ENCODE measurements around the gene TOX4. TPM values are rescaled to one million over a fixed set of nuclear protein-coding genes. Genes with fewer than 3 reads are reported as not detected.

TOX4 gene
- 37.1 and 39.7 TPM in 2 replicates for total RNA-seq

DNA sequence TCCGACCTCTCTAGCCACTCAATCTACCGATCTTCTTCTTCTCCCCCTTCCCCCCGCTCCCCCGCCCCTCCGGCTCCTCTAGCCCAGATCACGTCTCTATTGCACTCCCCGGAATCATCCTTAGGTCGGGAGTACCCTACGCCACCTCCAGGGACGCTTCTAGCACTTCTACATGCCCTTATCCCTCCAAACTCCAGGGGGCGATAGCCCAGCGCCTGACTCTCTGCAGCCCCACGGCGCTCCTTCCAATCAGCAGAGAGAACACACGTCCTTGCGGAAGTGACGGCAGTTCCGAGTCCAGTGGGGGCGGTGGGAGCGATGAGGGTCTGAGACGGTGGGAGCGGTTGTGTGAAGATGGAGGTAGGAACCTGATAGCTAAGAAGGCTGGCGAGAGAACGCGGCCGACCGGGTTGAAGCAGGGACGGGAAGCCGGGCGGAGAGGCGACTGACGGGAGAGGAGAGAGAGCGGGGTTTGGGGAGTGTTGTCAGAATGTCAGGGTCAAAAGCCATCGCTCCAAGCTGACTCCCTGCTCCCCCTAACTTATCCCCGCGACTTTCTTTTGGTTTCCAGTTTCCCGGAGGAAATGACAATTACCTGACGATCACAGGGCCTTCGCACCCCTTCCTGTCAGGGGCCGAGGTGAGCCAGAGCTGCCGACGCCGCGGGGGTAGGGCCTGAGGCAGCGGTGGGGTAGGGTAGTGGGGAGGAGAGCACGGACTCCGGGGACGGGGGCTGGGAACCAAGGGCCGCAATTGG is at the start of gene TOX4, which contains the start of gene RAB2B:
TSS of gene TOX4 (plus strand) at position 271 of the 757 bp plus-strand sequence. CDS start at position 355, 84 bp downstream.
TSS of gene RAB2B (minus strand) at position 35 of the 757 bp plus-strand sequence. CDS start 87 bp downstream, outside the sequence.

DNA sequence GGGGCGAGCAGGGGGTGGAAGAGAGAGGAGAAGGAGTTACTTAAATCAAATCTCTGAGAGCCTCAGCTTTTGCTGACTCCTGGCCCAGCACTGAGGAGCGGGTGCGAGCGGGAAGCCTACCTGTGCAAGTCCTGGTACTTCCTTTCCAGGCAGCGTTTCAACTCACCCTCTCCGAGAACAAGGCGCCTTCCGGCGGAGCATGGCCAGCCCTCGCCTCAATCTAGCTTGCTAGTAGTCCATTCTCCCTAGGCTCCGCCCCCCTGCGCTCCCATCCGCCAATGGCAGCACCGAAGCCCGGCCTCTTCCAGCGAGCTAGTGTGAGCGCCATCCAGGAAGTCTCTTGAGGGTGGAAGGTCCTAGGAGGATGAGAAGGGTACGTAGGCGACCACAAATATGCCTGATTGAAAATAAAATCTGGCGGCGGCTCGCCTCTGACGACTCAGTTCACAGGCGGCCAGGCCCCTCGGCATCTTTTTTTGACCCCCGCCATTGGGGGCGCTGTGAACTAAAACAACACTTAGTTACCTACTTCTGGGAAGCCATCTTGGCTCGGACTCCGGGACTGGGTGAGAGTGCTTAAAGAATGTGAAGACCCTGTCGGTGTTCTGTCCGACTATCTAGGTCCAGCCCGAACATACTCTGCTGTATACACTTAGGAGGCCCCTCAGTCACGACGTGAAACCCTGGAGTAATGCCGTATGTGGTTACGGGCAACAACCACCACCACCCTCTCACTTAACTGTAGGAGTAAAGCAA is 20.9 kb upstream of the TOX4 start, which contains the start of gene CHD8:
TSS of gene CHD8 (minus strand) at position 212 of the 756 bp plus-strand sequence. CDS start 24,480 bp downstream, outside the sequence.

DNA sequence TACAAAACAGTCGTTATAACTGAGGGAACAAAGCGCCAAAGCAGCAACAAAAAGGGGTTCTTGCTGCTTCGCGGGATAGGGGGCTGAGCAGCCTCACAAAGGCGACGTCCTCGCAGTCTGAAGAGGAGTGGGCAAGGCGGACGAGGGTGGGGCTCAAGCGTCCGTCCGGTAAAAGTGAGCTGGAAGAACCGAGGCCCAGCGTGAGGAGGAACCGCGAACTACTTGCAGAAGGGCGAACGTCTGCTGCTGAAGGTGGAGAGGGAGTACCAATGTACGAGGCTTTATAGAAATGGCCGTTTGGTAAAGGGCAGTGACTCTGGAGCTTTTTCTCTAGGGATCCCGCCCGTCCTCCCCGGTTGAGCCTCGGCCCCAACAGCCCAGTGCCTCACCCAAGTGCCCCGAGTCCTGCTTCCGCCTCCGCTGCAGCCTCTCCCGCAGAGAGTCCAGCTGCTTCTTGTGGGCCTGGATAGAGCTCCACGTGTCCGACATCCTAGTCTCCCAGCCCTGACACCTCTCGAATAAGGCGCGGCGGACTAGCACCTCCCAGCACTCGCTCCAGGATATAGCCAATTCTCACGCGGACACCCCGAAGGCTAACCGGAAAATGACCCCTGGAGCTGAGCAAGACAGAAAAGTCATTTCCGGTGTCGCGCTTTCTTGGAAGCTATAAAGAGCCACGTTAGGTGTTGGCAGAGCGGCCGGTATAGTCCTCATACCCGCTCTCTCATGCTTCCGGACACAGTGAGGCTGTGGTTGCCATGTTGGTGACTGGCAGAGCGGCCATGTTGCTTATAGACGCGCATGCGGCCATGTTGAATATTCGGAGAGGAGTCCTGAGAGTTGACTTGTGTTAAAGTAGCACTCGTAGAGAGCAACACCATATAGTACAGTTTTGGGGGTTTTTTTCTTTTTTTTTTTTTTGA is 34.0 kb downstream of the TOX4 start, which contains the start of gene METTL3:
TSS of gene METTL3 (minus strand) at position 606 of the 923 bp plus-strand sequence. CDS start at position 489, 117 bp downstream.

DNA sequence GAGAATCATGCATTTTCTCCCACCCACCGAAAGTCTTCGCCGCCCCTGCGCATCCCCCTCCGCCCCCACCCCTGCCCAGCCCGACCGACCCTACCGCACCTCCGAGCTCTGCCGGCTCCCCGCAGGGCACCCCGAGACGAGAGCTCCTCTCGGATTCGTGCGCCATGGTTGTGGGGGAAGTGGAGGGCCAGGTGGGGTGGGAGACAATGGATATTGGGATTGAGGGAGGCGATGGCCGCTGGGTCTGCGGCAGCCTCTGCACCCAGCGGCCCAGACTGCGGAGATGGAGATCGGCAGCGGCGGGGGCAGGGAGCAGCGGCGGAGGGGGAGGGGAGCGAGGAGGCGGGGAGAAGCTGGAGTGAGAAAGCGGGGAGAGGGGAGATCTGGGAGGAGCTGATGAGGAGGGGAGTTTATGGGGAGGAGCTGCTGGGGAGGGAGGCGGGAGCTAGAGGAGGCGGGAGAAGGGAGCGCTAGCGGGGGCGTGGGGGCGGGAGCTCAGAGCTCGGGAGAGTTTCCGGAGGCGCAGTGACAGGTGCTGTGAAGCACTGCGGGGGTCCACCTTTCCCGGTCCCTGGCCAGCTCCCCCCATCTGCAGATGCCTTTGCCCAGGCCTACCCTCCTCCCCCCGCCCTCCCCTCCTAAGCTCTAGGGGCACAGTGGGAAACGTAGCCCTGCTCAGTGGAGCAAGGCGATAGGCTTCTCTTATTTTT is 49.1 kb downstream of the TOX4 start, which contains the start of gene SALL2:
TSS of gene SALL2 (minus strand) at position 385 of the 710 bp plus-strand sequence. CDS start at position 166, 219 bp downstream.

Small RNA genes lying within 50 kb of the gene (small RNA-seq; reads per million reads assigned to genes)
- not detected for gene RN7SL650P

Other genes starting within 250 kb of the TOX4 start
- 435 and 934 TPM in 2 replicates for gene HNRNPC, start 207.8 kb upstream of the TOX4 start, total RNA-seq
- gene RPGRIP1, start 197.1 kb upstream of the TOX4 start, total RNA-seq, result not detected in 2 replicates
- gene SUPT16H, start 93.2 kb upstream of the TOX4 start, total RNA-seq, result 55.2 and 55.4 TPM in 2 replicates
- gene CHD8, start 21.1 kb upstream of the TOX4 start, total RNA-seq, result 73.8 and 78.4 TPM in 2 replicates
- gene RAB2B, start 236 bp upstream of the TOX4 start, total RNA-seq, result 17.6 and 17.7 TPM in 2 replicates
- 40.8 and 54.4 TPM in 2 replicates for gene METTL3, start 34.1 kb downstream of the TOX4 start, total RNA-seq
- gene SALL2, start 49.2 kb downstream of the TOX4 start, total RNA-seq, result 0.65 and 2.4 TPM in 2 replicates
- not detected in 2 replicates for gene OR10G3, start 102.9 kb downstream of the TOX4 start, total RNA-seq
- not detected in 2 replicates for gene OR10G2, start 157.7 kb downstream of the TOX4 start, total RNA-seq
- not detected in 2 replicates for gene OR4E2, start 176.6 kb downstream of the TOX4 start, total RNA-seq
- gene OR4E1, start 196.6 kb downstream of the TOX4 start, total RNA-seq, result not detected in 2 replicates

Data from placental epithelial cell (primary cell).